Stromal cell of bone marrow (primary cell): ENCODE data around the gene DSCAM.
"Not testable (repeated sequence)": the region's sequence is repeated elsewhere in the genome, so short reads cannot be mapped to it uniquely, and the experiment has no call there.

ENCODE experiments used
- DNase-seq: peaks from one replicate; pipeline ENCODE4 v3.0.0-alpha.2; 2012; ENCODE audit warnings: low read depth

DSCAM gene

GRCh38 chr21:40242586-40243265, 604.2 kb downstream of the DSCAM start:
- DNase-seq, result no peak

GRCh38 chr21:40235528-40235927, 611.4 kb downstream of the DSCAM start:
- DNase-seq, result no peak

GRCh38 chr21:40231979-40232378, 615.0 kb downstream of the DSCAM start:
- no peak for DNase-seq

GRCh38 chr21:40227096-40227495, 619.9 kb downstream of the DSCAM start:
- no peak for DNase-seq

- no peak for DNase-seq
Observed at GRCh38 chr21:40215941-40216340, 631.0 kb downstream of the DSCAM start.

GRCh38 chr21:40210251-40210650, 636.7 kb downstream of the DSCAM start:
- no peak for DNase-seq

- DNase-seq, result no peak
Observed at GRCh38 chr21:40208948-40209345, 638.0 kb downstream of the DSCAM start.

- DNase-seq, result no peak
Observed at GRCh38 chr21:40208206-40208947, 638.6 kb downstream of the DSCAM start.

GRCh38 chr21:40200946-40201345, 646.0 kb downstream of the DSCAM start:
- DNase-seq, result no peak

GRCh38 chr21:40200126-40200525, 646.8 kb downstream of the DSCAM start:
- no peak for DNase-seq

- no peak for DNase-seq
Observed at GRCh38 chr21:40194185-40194980, 652.6 kb downstream of the DSCAM start.

- no peak for DNase-seq
Observed at GRCh38 chr21:40191616-40192015, 655.3 kb downstream of the DSCAM start.

- no peak for DNase-seq
Observed at GRCh38 chr21:40191196-40191595, 655.8 kb downstream of the DSCAM start.

- no peak for DNase-seq
Observed at GRCh38 chr21:40187946-40188654, 658.9 kb downstream of the DSCAM start.

- no peak for DNase-seq
Observed at GRCh38 chr21:40187244-40187643, 659.7 kb downstream of the DSCAM start.

GRCh38 chr21:40186045-40186444, 660.9 kb downstream of the DSCAM start:
- peak; percentile 2 for DNase-seq

GRCh38 chr21:40185208-40185607, 661.8 kb downstream of the DSCAM start:
- no peak for DNase-seq

- DNase-seq, result not testable (repeated sequence)
Observed at GRCh38 chr21:40182491-40182890, 664.5 kb downstream of the DSCAM start.

GRCh38 chr21:40179166-40179565, 667.8 kb downstream of the DSCAM start:
- DNase-seq, result no peak

GRCh38 chr21:40178726-40179125, 668.2 kb downstream of the DSCAM start:
- no peak for DNase-seq

GRCh38 chr21:40177979-40178378, 669.0 kb downstream of the DSCAM start:
- no peak for DNase-seq

GRCh38 chr21:40176724-40177123, 670.2 kb downstream of the DSCAM start:
- DNase-seq, result no peak
